GM19193 (cell line): ENCODE data around the gene ZDHHC22.

Experiments
- POLR2A ChIP-seq: IDR thresholded peaks from 4 replicates; pipeline ENCODE4 v1.6.1; 2011; ENCODE audit not compliant: insufficient read depth, insufficient read length; ENCODE audit errors: extremely low read depth

Gene ZDHHC22

DNA sequence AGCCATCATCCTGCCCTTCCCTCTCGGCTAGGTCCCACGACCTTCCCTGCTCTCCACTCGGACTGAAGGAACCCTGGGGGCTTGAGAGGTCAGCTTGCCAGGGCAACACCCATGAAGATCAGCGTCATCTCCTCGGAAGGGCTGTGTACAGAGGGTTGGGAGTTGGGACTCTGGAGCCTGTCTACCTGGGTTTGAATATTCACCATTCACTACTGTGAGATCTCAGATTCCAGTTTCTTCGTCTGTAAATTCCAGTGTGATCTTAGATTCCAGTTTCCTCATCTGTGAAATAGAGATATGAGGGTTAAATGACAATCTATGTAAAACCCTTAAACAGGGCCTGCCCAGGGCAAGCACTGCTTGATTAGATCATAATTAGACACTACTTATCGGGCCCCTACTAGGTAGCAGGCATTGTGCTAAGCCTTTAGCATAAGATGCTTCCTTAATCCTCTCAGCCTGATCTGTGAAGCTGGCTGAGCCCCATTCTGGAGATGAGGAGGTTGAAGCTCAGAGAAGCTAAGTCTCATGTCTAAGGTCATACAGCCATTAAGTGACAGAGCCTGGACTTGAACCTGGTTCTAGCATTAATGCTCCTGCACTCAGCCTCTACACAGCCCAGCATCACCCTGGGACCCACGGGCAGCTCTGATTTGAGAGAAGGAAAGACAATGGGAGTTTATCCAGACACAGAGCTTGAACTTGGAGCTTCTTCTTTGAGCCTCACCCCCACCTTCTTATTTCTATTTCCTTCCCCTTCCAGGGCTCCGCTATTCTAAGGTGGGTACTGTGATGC, 612 bp upstream of the ZDHHC22 start:
- no peak for TF ChIP-seq POLR2A

DNA sequence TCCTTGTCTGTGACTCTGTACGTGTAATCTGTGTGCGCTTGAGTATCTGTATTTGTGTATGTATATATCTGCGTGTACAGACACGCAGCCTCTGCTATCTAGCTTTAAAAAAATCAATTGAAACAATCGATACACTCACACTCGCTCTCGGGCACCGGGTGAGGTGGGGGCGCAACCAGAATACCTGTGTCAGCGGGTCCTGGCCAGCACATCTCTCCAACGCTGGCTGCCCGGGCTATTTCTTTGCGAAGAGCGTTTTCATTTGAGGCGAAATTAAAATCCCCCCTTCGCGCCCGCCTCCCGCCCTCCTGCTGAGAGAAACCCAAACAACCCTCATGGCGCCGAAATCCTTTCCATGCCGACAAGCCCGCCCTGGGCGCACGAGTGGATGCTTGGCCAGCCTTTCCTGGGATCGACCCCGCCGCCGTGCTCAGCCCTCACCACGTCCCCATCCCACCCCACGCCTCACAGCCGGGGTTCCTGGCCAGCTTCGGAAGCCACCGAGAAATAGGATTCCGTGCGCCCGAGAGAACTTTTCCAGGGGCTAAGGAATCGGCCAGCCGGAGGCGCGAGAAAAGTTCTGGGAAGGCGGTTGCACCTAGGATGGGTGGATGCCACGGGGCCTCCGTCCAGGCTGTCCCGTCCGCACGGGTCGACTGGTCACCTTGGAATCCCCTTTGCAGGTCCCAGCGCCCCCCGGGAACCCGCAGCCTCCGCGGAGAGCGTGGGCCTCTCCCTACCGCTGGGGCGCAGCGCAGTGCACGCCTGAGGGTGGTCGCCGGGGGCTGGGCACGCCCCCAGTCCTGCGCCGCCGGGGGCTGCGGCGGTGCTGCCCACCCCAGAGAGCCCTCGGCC, 1.0 kb downstream of the ZDHHC22 start:
- TF ChIP-seq POLR2A, result no peak

DNA sequence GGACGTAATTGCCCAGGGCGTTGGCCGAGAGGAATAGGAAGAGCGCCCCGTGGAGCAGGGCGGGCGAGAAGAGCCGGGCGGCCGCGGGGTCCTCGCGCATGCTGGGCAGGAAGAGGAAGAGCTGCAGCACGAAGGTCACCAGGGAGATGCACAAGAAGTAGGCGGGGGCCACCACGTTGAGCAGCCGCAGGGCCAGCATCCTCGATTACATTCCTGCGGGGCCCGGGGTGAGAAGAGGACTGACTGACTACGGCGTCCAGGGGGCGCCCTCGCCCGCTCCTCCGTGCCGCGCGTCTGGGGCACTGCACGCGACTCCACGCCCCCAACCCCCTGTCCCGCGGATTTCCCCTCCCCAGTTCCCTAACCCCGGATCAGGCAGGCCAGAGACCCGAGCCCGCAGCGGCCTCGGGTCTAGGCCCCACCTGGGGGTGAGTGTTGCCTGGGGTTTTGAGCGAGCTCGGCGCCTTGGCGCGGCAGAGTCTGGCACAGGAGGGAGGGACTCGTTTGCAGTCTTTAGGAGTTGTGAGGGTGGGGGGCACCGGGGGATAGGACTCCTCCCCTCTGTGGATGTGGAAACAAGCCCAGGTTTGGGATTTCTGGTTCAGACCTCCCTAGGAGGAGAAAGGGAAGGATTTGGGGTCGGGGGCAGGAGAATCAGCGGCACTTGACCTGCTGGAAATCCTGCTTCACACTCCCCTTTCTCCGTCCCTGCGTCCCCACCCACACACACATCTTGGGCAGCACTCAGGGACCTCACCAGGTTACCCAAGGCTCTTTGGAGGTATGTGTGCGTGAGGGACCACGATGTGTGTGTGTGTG, 1.8 kb downstream of the ZDHHC22 start:
- no peak for TF ChIP-seq POLR2A

DNA sequence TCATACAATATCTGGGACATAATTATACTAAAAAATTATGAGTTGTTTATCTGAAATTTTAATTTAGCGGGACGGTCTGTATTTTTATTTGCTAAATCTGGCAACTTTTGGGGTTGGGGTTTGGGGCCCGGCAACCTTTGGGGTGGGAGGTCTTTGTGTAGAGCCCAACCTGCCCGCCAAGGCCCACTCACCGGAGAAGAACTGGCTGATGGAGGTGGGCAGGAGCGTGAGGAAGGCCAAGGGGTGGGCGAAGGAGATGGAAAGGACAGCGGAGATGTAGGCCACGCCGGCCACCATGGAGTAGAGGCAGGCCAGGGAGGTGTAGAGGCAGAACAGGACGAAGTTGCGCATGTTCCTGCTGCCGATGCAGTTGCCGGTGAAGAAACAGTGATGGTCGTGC, 2.6 kb downstream of the ZDHHC22 start:
- no peak for TF ChIP-seq POLR2A

DNA sequence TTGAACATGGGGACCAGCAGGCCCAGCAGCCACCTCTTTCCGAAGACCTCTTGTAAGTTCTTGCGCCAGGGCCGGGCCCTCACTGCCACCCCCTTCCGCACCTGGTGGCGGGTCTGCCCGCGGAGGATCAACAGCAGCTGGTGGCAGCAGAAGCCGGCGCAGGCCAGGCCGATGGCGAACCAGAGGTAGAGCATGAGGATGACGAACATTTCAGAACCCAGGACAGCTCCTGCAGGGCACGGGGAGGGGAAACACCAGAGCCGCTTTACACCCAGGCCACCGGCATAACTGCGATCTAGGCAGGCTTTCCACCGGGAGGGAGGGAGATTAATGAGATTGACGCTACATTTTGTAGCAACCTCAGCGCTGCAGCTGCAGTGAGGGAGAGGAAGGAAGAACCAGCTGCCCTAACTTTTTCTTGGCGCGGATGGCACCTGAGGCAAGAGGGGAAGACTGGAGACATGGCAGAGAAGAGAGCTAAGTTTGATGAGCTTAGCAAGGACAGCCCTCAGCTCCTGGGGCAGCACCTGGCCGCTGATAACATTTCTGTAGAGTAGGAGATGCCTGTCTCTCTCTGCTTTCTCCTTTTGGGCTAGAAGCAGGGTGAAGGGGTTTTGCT, 7.8 kb downstream of the ZDHHC22 start:
- TF ChIP-seq POLR2A, result no peak

DNA sequence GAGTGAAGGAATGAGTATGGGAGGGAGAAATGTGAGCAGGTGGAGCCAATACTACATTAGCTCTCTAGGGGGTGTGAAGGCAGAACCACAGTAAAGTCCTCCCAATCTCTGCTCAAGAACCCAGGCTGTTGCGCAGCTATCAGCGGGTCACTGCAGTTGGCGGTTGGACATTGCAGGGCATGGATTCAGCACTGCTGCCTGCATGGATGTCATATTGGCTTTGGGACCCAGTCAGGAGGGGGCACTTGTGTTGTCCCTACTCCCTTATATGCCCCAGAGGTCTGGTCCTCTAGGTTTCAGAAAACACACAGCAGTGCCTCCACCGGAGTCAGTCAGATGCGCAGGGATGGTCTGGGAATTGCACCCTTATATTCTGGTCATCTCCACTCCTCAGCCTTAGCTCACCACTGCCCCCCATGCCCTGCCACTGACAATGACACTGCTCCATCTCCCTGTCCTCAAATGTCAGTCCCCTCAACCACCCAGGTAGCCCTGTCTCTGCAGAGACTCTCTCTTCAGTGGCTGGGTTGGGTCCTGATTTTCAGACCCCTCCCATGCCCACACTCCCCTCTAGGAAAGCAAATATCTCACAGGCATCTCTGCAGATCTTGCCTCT, 9.6 kb downstream of the ZDHHC22 start:
- TF ChIP-seq POLR2A, result no peak

DNA sequence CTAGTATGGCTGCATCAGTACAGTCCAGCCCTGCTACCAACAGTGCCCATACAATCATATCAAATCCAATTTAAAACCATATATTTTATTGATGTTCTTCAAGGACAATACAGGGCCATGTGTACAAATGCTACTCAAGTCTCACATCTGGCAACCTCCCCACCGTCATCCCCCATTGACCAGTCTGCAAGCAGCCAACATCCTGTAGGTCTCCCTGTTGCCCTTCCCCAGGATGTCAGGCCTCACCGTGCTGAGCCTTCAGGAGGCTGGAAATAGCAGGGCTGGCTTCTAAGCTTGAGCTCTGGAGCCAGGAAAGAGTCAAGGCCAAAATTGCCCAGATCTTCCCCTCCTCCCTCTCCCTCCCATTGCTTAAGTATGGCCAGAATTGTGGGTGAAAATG, 10.4 kb downstream of the ZDHHC22 start:
- TF ChIP-seq POLR2A, result no peak

DNA sequence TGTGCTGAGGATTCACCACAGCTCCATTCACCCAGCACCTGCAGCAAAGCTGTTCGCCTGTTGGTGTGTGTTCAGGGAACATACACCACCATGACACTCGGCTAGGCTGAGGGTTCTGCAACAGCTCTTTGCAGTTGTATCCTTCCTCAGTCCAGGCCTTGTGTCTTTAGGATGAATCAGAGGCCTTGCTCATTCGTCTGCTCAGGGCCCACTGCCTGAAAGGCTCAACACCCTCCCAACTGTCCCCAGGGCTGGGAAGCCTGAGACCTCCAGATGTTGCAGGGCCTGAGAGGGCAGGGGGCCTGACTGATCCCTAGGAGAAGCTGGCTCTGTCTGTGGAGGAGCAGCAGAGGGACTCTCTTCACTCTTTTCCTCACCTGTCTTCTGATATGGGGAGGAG, 11.2 kb downstream of the ZDHHC22 start:
- TF ChIP-seq POLR2A, result no peak

DNA sequence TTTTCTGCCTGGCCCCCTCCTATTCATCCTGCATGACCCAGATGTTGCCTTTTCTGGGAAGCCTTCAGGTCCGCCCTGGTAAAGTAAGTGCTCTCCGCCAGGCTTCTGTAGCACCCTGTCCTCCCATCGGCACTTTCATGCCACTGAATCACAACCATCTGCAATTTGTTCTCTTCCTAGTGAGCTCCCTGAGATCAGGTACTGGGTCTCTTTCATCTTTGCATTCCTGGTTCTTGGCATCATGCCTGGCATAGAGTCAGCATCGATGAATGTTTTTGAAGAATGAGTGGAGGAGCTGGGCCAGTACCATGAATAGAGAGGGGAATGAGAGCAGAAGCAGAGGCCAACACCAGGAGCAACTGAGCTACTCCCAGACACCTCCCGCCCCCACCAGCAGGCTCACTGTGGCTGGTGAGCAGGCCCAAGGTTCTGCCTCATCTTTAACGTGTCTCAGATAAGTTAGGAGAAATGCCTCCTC, 13.1 kb downstream of the ZDHHC22 start:
- no peak for TF ChIP-seq POLR2A

DNA sequence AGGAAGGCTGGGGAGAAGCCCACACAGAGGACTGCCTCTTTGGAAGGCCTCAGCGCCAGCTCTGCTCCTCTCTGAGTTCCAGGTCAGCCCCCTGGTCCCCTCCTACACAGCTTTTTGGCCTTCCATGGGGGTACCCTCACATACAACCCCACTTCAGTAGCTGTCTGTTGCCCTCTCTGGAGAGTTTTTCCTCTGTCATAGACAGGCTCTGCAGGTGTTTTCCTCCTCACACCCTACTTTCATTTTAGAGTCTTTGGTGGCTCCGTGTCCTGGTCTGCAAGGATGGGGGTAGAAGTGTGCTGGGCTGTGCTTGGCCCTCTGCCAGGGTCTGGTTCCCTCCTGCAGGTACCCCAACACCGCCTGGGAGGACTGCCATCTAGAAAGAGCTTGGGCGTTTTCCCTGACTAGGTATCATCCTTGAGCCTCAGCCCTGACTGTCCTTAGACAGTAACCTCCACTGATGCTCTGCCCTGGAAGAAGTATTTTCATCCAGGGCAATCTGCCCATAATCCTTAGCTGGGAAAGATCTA, 15.1 kb downstream of the ZDHHC22 start:
- TF ChIP-seq POLR2A, result no peak

DNA sequence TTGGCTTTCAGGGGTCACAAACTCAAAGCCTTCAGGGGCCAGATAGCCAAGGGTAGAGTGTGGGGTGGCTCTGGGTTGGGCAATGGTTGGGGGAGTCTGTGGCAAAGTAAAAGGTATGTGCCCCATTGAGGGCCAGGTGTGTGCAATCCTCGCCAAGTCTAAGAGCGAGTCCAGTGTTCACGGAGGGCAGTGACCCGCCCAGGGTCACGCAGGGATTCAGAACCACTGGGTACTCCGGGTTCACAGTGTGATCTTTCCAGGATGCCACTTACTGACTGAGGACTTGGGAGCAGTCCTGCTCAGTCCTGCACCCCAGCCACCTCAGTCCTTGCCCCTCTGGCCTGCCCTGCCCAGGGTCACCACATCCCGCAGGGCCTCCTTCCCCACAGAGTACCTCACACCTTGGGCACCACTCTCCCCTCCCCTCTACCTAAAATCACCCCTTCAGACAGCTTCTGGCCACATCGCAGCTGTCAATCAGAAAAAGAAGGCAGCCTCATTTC, 15.7 kb downstream of the ZDHHC22 start:
- TF ChIP-seq POLR2A, result no peak

DNA sequence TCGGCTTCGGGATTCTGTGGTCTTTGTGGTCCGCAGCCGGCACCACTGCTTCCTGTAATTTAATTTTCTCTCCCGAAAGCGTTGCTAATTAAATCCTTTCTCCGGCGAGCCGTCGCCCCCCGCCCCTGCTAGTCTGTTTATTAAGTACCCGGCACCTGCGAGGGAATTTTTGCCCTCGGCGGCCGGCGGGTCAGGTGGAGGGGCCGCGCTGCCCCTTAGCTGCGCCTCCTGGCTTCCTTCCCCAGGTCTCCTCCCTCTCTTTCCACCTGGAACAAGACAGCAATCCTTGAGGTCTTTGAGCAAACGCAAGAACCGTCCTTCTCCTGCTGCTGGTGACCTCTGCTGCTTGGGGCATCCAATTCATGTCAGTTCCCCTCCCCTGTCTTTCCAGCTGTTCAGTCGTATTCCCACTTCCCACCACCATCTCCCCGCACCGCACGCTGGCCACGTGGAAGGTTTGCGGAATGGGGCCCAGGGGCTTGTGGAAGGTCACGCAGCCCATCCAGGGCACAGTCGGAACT, 16.2 kb downstream of the ZDHHC22 start:
- TF ChIP-seq POLR2A, result no peak
